GM23338 (cell line): ENCODE data around the gene PGR.

ENCODE experiments used
- CTCF ChIP-seq, 2 experiments: fragments of 200-600 bp in 1 of 2; sonication (generic) in 1 of 2; conservative IDR thresholded peaks; 2 replicates each; pipeline versions ENCODE4 v1.5.1 to v1.6.1; 2016 to 2017; ENCODE audit warnings: antibody characterized with exemption in 2 of 2, low read depth in 2 of 2, mild to moderate bottlenecking in 2 of 2, moderate library complexity in 1 of 2
- POLR2AphosphoS5 ChIP-seq: IDR thresholded peaks from 2 replicates; pipeline ENCODE4 v1.6.1; 2016; ENCODE audit warnings: antibody characterized with exemption, low read depth
- REST ChIP-seq: IDR thresholded peaks from one replicate; pipeline ENCODE4 v1.6.1; 2018; ENCODE audit warnings: antibody characterized with exemption; ENCODE audit not compliant: unreplicated experiment

- TF ChIP-seq CTCF (conservative IDR thresholded peaks at IDR 0.05; ENCODE audit: low read depth in 2 of 2) (no peak), REST (no peak), POLR2AphosphoS5 (no peak)
These were observed 118.7 kb downstream of the PGR start for GRCh38 chr11:101010899-101011298.
